Endothelial cell of umbilical vein (primary cell): ENCODE measurements around the gene SSC5D. TPM values are rescaled to one million over a fixed set of nuclear protein-coding genes. Genes with fewer than 3 reads are reported as not detected.

Source experiments
- BruUV-seq: library from RNA; stranded (reverse); fragments of 400-500 nt; replicated peaks from 2 replicates; lab custom pipeline; 2021; lab: Mats Ljungman, UMichigan
- CTCF ChIA-PET: fragments of 300-600, 350-600 bp; sonication (Branson Sonifier 250); formaldehyde crosslinking; loops from one replicate; lab custom pipeline; 2021; ENCODE audit warnings: antibody characterized with exemption, inconsistent platforms; lab: Charles Lee
- POLR2A ChIA-PET: fragments of 300-600, 350-600 bp; sonication (Branson Sonifier 250); formaldehyde crosslinking; loops from one replicate; lab custom pipeline; 2021; ENCODE audit warnings: antibody characterized with exemption, inconsistent platforms; lab: Charles Lee
- DNase-seq: peaks from one replicate; pipeline ENCODE4 v3.0.0-alpha.2; 2011; ENCODE audit warnings: low read depth, low spot score
- FAIRE-seq: peaks from 2 replicates; lab custom pipeline; 2011; peaks lifted over from hg19 to GRCh38; lab: Jason Lieb, UNC
- H2AFZ ChIP-seq: 2 replicates; pipeline ENCODE4 v1.6.0; 2012; ENCODE audit warnings: low read depth, low read length, control low read depth, inconsistent platforms
- H3K27ac ChIP-seq: 2 replicates; pipeline ENCODE4 v1.5.1; 2011; ENCODE audit warnings: low read depth, mild to moderate bottlenecking, control low read depth, low read length, moderate library complexity; ENCODE audit not compliant: insufficient read depth
- H3K27me3 ChIP-seq, 2 experiments: 2 replicates each; pipeline versions ENCODE4 v1.6.0 to v1.6.1; 2011; ENCODE audit warnings: low read length in 2 of 2, mixed read lengths in 1 of 2; ENCODE audit not compliant: control insufficient read depth in 2 of 2, insufficient read depth in 2 of 2
- H3K36me3 ChIP-seq, 2 experiments: 2 replicates in 1 of 2; 3 replicates in 1 of 2; pipeline ENCODE4 v1.5.1; 2011; ENCODE audit warnings: low read length in 2 of 2, mild to moderate bottlenecking in 1 of 2, moderate library complexity in 1 of 2; ENCODE audit not compliant: control insufficient read depth in 2 of 2, insufficient read depth in 2 of 2; ENCODE audit errors: extremely low read depth in 1 of 2
- H3K4me1 ChIP-seq: 3 replicates; pipeline ENCODE4 v1.5.1; 2011; ENCODE audit warnings: mild to moderate bottlenecking, low read length; ENCODE audit not compliant: control insufficient read depth, insufficient read depth; ENCODE audit errors: extremely low read depth
- H3K4me2 ChIP-seq: 2 replicates; pipeline ENCODE4 v1.6.1; 2011; ENCODE audit warnings: low read length, control low read depth, mixed read lengths; ENCODE audit not compliant: insufficient read depth
- H3K4me3 ChIP-seq, 3 experiments: fragments of 200-600 bp in 1 of 3; sonication (generic), shearing (Covaris generic) in 1 of 3; replicated peaks in 1 of 3; 2 replicates each; pipeline ENCODE4 v1.5.1; 2011 to 2016; ENCODE audit warnings: control low read depth in 3 of 3, low read length in 3 of 3, mild to moderate bottlenecking in 2 of 3, inconsistent platforms in 1 of 3, low read depth in 1 of 3, moderate library complexity in 1 of 3; ENCODE audit not compliant: insufficient read depth in 1 of 3
- H3K79me2 ChIP-seq: 2 replicates; pipeline ENCODE4 v1.6.0; 2012; ENCODE audit warnings: low read length, inconsistent platforms; ENCODE audit not compliant: control insufficient read depth, insufficient read depth
- H3K9ac ChIP-seq: replicated peaks from 2 replicates; pipeline ENCODE3; 2011; ENCODE audit warnings: low read length, control low read depth; ENCODE audit not compliant: insufficient read depth; ENCODE audit errors: extremely low read depth
- H3K9me1 ChIP-seq: replicated peaks from 3 replicates; pipeline ENCODE4 v1.6.0; 2011; ENCODE audit warnings: mild to moderate bottlenecking, low read length; ENCODE audit not compliant: control insufficient read depth, insufficient read depth; ENCODE audit errors: extremely low read depth
- H3K9me3 ChIP-seq: replicated peaks from 2 replicates; pipeline ENCODE4 v1.5.1; 2012; ENCODE audit warnings: low read length, inconsistent platforms; ENCODE audit not compliant: control insufficient read depth, insufficient read depth
- H4K20me1 ChIP-seq: replicated peaks from 2 replicates; pipeline ENCODE3; 2011; ENCODE audit warnings: mild to moderate bottlenecking, low read length; ENCODE audit not compliant: control insufficient read depth, insufficient read depth; ENCODE audit errors: extremely low read depth
- CTCF ChIP-seq, 2 donors: IDR thresholded peaks; 1 replicate in 1 of 2; 2 replicates in 1 of 2; pipeline ENCODE4 v1.5.1; 2011; ENCODE audit warnings: low read length in 2 of 2, mild to moderate bottlenecking in 2 of 2, moderate library complexity in 2 of 2, control low read depth in 1 of 2, inconsistent platforms in 1 of 2, low read depth in 1 of 2; ENCODE audit not compliant: insufficient read depth in 1 of 2; ENCODE audit errors: extremely low read depth in 1 of 2
- EZH2 ChIP-seq: IDR thresholded peaks from 2 replicates; pipeline ENCODE4 v1.6.1; 2012; ENCODE audit warnings: borderline replicate concordance, low read depth, mild to moderate bottlenecking, moderate library complexity, low read length, inconsistent platforms; ENCODE audit not compliant: severe bottlenecking
- FOS ChIP-seq: IDR thresholded peaks from 2 replicates; pipeline ENCODE4 v1.6.1; 2011; ENCODE audit warnings: mild to moderate bottlenecking, low read length, moderate library complexity, borderline replicate concordance; ENCODE audit not compliant: insufficient read depth
- GATA2 ChIP-seq: IDR thresholded peaks from 2 replicates; pipeline ENCODE4 v1.7.0; 2011; ENCODE audit warnings: low read depth, mild to moderate bottlenecking, moderate library complexity, mixed read lengths, low read length; ENCODE audit not compliant: insufficient read length, insufficient read depth
- JUN ChIP-seq: IDR thresholded peaks from 2 replicates; pipeline ENCODE4 v1.6.1; 2011; ENCODE audit warnings: borderline replicate concordance, low read depth; ENCODE audit not compliant: insufficient read length, insufficient read depth
- MAX ChIP-seq: IDR thresholded peaks from 2 replicates; pipeline ENCODE4 v1.6.1; 2011; ENCODE audit not compliant: insufficient read depth, insufficient read length
- MYC ChIP-seq: IDR thresholded peaks from one replicate; pipeline ENCODE4 v1.6.1; 2011; ENCODE audit warnings: mild to moderate bottlenecking, low read depth, low read length
- POLR2A ChIP-seq: IDR thresholded peaks from 2 replicates; pipeline ENCODE4 v1.6.1; 2012; ENCODE audit warnings: low read depth, mild to moderate bottlenecking, control low read depth, low read length
- POLR2AphosphoS5 ChIP-seq: IDR thresholded peaks from 2 replicates; pipeline ENCODE4 v1.6.1; 2012; ENCODE audit warnings: low read depth, mild to moderate bottlenecking, control low read depth, low read length, moderate library complexity; ENCODE audit not compliant: insufficient read depth
- dilution Hi-C: fragments of 300-500 bp; cut with MboI; formaldehyde crosslinking; loops from one replicate; pipeline ENCODE4 v1.15.0; 2019; ENCODE audit warnings: low sequenced_read_pairs; ENCODE audit not compliant: extremely low pct_ligation_motif_present
- intact Hi-C: fragments of 100-400 bp; cut with micrococcal nuclease; formaldehyde crosslinking; loops from one replicate; pipeline ENCODE4 v1.10.0; 2022
- polyA plus RNA-seq, 4 experiments: library from polyadenylated mRNA; depleted of rRNA in 3 of 4; stranded (reverse) in 3 of 4; unstranded in 1 of 4; fragments of >200 nt; gene quantifications; 2 replicates each; pipeline versions ENCODE4 v1.2.1 to v1.2.3, GENCODE V29; 2011 to 2012; ENCODE audit warnings: missing spikeins in 1 of 4
- total RNA-seq: library from RNA; stranded (reverse); gene quantifications from 2 replicates; pipeline ENCODE4 v1.2.3, GENCODE V29; 2021

The SSC5D gene
- total and polyA plus RNA-seq, 2 donors (not counting 3 experiments of a cell fraction or from before 2014, with no cell fraction given) = 0.47 to 1.3 TPM

- Histone ChIP-seq H3K9me3 (no peaks in the 10 kb centered on the region), H3K27me3 (no peaks in the 10 kb centered on the region), H3K9ac (no peak overlapping the region), H3K36me3 (peaks cover 0 to 3% of the 10 kb centered on the region in 2 experiments), H3K9me1 (no peaks in the 10 kb centered on the region), H3K27ac (no peak overlapping the region), H4K20me1 (no peaks in the 10 kb centered on the region), H3K4me1 (peaks cover 13% of the 10 kb centered on the region), H3K79me2 (no peaks in the 10 kb centered on the region), H3K4me3 (peak overlapping the region in 1 of 3 experiments; percentile 70), H2AFZ (no peak overlapping the region), H3K4me2 (peak overlapping the region; percentile 74)
- dilution Hi-C loops = no loop called here
- FAIRE-seq (no peak), DNase-seq (peak; percentile 46)
- POLR2A ChIA-PET = no interaction called here
- CTCF ChIA-PET = interaction anchor here (1.8 to 2.5 kb wide), 2 partner anchors 8 to 319 kb away, joined by 6 to 10 read pairs; no protein-coding TSS in a partner anchor
- intact Hi-C loops = loop anchor here (2.0 to 5.0 kb wide), 3 partner anchors 51 to 147 kb away; partner anchors contain the start of genes RPL28, TMEM238 and ZNF865
- TF ChIP-seq FOS (no peak), CTCF (IDR thresholded peaks at IDR 0.05; ENCODE audit: extremely low read depth in 1 of 2, insufficient read depth in 1 of 2, low read depth in 1 of 2, low read length in 2 of 2) (no peak)
- BruUV-seq = no TSS peak
Observed at GRCh38 chr19:55459950-55460657, 28.1 kb upstream of the SSC5D start.

GRCh38 chr19:55460670-55461258 is 27.5 kb upstream of the SSC5D start:
- H3K4me3 ChIP-seq = peak overlapping the region; percentile 39 to 95 (median 70)
- dilution Hi-C loops = no loop called here
- POLR2A ChIA-PET = no interaction called here
- H3K9me3 ChIP-seq = no peaks in the 10 kb centered on the region
- DNase-seq (peak; percentile 46), FAIRE-seq (no peak)
- peak overlapping the region; percentile 63 for H3K27ac ChIP-seq
- TF ChIP-seq EZH2 = no peak
- no peak for TF ChIP-seq GATA2
- TF ChIP-seq MYC = no peak
- TF ChIP-seq POLR2A = no peak
- no peak for TF ChIP-seq FOS
- TF ChIP-seq MAX = no peak
- TF ChIP-seq CTCF (IDR thresholded peaks at IDR 0.05; ENCODE audit: extremely low read depth in 1 of 2, insufficient read depth in 1 of 2, low read depth in 1 of 2, low read length in 2 of 2) = no peak
- no peak for TF ChIP-seq POLR2AphosphoS5
- no peak for TF ChIP-seq JUN
- H4K20me1 ChIP-seq = no peaks in the 10 kb centered on the region
- CTCF ChIA-PET = no interaction called here
- no peaks in the 10 kb centered on the region for H3K36me3 ChIP-seq
- no peaks in the 10 kb centered on the region for H3K9me1 ChIP-seq
- no TSS peak for BruUV-seq
- H2AFZ ChIP-seq = peak overlapping the region; percentile 69
- H3K79me2 ChIP-seq = no peaks in the 10 kb centered on the region
- H3K27me3 ChIP-seq = no peaks in the 10 kb centered on the region
- peaks cover 13% of the 10 kb centered on the region for H3K4me1 ChIP-seq
- H3K9ac ChIP-seq = peak overlapping the region; percentile 81
- intact Hi-C loops = loop anchor here (1.0 to 5.0 kb wide), 5 partner anchors 16 to 164 kb away; partner anchors contain the start of genes RPL28, TMEM238, ZNF628 and ZNF784
- H3K4me2 ChIP-seq = peak overlapping the region; percentile 74
